ENCODE data around the gene LSAMP. TPM values are rescaled to one million over a fixed set of nuclear protein-coding genes. Genes with fewer than 3 reads are reported as not detected.

LSAMP gene
- total RNA-seq, 1 donor from 2014 or later, result 10.2 TPM

DNA sequence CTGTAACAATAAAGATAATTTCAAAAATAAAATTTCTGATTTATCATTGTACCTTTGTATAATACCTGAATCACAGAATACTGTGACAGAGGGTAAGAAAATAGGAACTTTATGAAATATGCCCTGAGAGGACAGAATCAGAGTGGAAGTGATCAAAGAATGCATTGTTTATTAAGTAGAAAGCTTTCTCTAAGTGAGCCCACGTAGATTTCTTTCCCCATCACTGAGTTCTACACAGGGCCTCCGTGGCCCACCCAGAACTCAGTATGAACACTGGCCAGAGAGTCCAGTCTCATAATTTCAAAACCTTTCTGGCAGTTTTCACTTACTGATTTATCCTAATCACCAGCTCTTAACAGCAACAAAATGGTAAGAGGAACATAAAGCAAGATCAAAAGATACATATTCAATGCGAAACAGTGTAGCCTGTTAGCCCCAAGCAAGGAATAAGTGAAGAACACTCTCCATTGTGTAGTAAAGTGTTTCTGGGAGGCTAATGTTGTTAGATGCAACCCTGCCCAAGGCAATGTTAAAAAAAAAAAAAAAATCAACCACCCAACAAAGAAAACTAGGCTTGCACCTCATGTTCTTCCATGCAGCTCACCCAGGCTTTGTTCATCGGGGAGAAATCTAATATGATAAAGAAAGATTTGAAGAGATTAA lies 341.3 kb downstream of the LSAMP start:
- TF ChIP-seq, protein P1, sequence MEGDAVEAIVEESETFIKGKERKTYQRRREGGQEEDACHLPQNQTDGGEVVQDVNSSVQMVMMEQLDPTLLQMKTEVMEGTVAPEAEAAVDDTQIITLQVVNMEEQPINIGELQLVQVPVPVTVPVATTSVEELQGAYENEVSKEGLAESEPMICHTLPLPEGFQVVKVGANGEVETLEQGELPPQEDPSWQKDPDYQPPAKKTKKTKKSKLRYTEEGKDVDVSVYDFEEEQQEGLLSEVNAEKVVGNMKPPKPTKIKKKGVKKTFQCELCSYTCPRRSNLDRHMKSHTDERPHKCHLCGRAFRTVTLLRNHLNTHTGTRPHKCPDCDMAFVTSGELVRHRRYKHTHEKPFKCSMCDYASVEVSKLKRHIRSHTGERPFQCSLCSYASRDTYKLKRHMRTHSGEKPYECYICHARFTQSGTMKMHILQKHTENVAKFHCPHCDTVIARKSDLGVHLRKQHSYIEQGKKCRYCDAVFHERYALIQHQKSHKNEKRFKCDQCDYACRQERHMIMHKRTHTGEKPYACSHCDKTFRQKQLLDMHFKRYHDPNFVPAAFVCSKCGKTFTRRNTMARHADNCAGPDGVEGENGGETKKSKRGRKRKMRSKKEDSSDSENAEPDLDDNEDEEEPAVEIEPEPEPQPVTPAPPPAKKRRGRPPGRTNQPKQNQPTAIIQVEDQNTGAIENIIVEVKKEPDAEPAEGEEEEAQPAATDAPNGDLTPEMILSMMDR (IDR thresholded peaks at IDR 0.05; ENCODE audit: insufficient read depth, low read length, poor library complexity, severe bottlenecking), result no peak
- Histone ChIP-seq H3K27me3 (ENCODE audit: control insufficient read depth, insufficient read depth, low read length) (no peaks in the 10 kb centered on the region), H3K4me3 (ENCODE audit: low read depth, low read length) (no peak overlapping the region), H3K36me3 (ENCODE audit: control insufficient read depth, insufficient read depth, low read length) (no peaks in the 10 kb centered on the region)
- DNase-seq (ENCODE audit: low read depth), result no peak

DNA sequence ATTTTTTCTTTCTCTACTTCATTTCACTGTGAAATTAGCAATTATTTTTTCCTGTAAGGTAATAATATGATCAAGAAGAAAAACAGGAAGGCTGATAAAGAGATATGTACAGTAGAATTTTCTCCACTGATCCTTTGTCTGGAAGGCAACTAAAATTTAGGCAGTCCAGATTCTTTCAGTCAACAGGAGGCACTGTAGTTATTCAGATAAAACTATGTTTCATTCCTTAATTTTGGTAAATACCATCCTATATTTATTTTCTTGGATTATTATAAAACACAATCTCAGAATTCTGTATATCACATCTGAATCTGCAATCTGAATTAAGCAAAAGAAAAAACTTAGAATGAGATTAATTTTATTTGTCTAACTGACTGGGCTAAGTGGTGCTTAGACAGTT lies 343.2 kb downstream of the LSAMP start:
- no peak for DNase-seq (ENCODE audit: low read depth)
- TF ChIP-seq, protein P1 (IDR thresholded peaks at IDR 0.05; ENCODE audit: insufficient read depth, low read length, poor library complexity, severe bottlenecking), result no peak
- H3K4me3 ChIP-seq (ENCODE audit: low read depth, low read length), result no peak overlapping the region
- no peaks in the 10 kb centered on the region for H3K36me3 ChIP-seq (ENCODE audit: control insufficient read depth, insufficient read depth, low read length)
- H3K27me3 ChIP-seq (ENCODE audit: control insufficient read depth, insufficient read depth, low read length), result no peaks in the 10 kb centered on the region

DNA sequence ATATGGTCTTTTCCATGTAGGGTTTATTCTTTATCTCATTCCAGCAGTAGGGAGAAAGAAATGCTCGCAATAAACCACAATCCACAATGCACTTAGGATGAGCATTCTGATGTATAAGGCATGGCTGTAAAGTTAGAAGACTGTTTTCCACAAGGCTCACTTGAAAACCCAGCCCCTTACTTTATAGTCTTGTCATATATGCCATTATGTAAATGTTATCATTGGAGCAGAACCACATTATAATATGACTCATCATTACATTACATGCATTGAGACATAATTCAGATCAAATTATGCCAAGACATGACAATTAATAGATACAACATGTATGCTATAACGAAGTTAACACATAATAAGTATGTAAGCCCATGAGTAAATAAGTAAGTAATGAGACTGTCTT lies 348.1 kb downstream of the LSAMP start:
- H3K36me3 ChIP-seq (ENCODE audit: control insufficient read depth, insufficient read depth, low read length), result no peaks in the 10 kb centered on the region
- no peak for DNase-seq (ENCODE audit: low read depth)
- no peaks in the 10 kb centered on the region for H3K27me3 ChIP-seq (ENCODE audit: control insufficient read depth, insufficient read depth, low read length)
- H3K4me3 ChIP-seq (ENCODE audit: low read depth, low read length), result no peak overlapping the region
- TF ChIP-seq, protein P1 (IDR thresholded peaks at IDR 0.05; ENCODE audit: insufficient read depth, low read length, poor library complexity, severe bottlenecking), result no peak

DNA sequence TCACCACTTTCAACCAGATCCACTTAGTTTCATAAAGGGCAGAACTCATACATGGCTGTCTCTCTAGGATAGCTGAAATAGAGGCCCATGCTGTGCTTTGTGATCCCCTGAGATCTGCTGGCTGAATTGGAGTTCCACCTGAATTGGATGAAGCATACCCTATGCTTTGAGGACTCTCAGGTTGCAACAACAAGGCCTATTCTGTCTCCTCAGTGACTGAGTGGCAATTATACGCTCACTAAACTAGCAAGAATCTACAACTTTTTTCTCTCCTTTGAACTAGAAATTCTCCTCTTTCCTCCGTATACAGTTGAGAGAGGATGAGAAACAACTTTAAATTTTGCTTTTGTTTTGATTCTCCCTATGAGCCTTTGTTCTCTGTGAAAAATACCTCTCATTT lies 348.7 kb downstream of the LSAMP start:
- TF ChIP-seq, protein P1 (IDR thresholded peaks at IDR 0.05; ENCODE audit: insufficient read depth, low read length, poor library complexity, severe bottlenecking), result no peak
- no peak for DNase-seq (ENCODE audit: low read depth)

DNA sequence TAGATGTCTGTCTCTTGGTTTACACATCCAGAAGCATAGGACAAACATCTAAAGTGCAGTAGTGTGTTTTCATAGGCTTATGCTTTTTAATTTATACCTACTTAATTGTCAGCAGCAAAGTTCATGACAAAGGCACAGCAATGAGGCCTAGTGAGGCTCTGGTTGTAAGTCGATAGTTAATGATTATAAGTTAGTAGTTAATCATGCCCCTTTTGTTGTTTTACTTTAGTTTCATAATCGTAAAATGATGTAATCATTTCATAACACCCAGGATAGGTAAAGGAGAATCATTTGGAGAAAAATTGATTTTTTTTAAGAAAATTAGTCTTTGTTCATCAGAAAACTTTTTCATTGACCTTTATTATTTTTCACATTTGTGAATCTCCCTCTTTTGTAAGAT lies 351.9 kb downstream of the LSAMP start:
- no peak overlapping the region for H3K4me3 ChIP-seq (ENCODE audit: low read depth, low read length)
- H3K36me3 ChIP-seq (ENCODE audit: control insufficient read depth, insufficient read depth, low read length), result no peaks in the 10 kb centered on the region
- H3K27me3 ChIP-seq (ENCODE audit: control insufficient read depth, insufficient read depth, low read length), result no peaks in the 10 kb centered on the region
- no peak for DNase-seq (ENCODE audit: low read depth)
- TF ChIP-seq, protein P1 (IDR thresholded peaks at IDR 0.05; ENCODE audit: insufficient read depth, low read length, poor library complexity, severe bottlenecking), result no peak

More for the DNA sequence above, 348.7 kb downstream of the LSAMP start:
- H3K4me3 ChIP-seq (ENCODE audit: low read depth, low read length), result no peak overlapping the region
- no peaks in the 10 kb centered on the region for H3K36me3 ChIP-seq (ENCODE audit: control insufficient read depth, insufficient read depth, low read length)
- no peaks in the 10 kb centered on the region for H3K27me3 ChIP-seq (ENCODE audit: control insufficient read depth, insufficient read depth, low read length)

DNA sequence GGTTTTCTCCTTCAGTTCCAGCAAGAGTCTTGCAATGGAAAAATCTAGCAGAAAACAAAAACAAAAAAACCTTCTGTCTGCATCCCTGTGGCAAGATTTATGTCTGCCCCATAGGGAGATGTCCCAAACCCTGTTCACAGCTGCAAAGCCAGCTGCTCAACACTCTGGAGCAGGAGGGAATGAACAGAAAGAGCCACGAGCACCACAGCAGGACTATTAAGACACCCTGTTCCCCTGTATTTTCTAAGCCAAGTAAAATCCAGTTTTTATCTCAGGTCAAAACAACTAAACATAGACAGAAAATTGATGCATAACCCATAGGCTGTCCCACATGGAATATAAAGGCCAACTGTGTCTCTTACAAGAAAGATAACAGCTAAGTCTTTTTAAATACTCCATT lies 357.9 kb downstream of the LSAMP start:
- DNase-seq (ENCODE audit: low read depth), result no peak
- no peaks in the 10 kb centered on the region for H3K27me3 ChIP-seq (ENCODE audit: control insufficient read depth, insufficient read depth, low read length)
- TF ChIP-seq, protein P1 (IDR thresholded peaks at IDR 0.05; ENCODE audit: insufficient read depth, low read length, poor library complexity, severe bottlenecking), result no peak

More for the DNA sequence above, 357.9 kb downstream of the LSAMP start:
- no peaks in the 10 kb centered on the region for H3K36me3 ChIP-seq (ENCODE audit: control insufficient read depth, insufficient read depth, low read length)
- H3K4me3 ChIP-seq (ENCODE audit: low read depth, low read length), result no peak overlapping the region

Data from kidney epithelial cell (primary cell).